Activated T-helper 17 cell treated with anti-CD3 and anti-CD28 coated beads, Interleukin-2, amount 50 U/mL, for 72 hours (primary cell): Measurements from ENCODE around the gene CCNL2. TPM values are rescaled to one million over a fixed set of nuclear protein-coding genes. Genes with fewer than 3 reads are reported as not detected.
A peak's percentile ranks its signal among the peaks of the same experiment; 100 is the strongest.

Source experiments
- ATAC-seq: fragments of 150-1000 bp; cut with Tn5 transposase; replicated peaks from 2 replicates; pipeline ENCODE4 v1.10.0; 2021; ENCODE audit warnings: mild to moderate bottlenecking, moderate library complexity
- H3K27ac Mint-ChIP-seq: one replicate; pipeline ENCODE4 v1.8.0; 2022; ENCODE audit warnings: mixed read lengths
- H3K27me3 Mint-ChIP-seq: one replicate; pipeline ENCODE4 v1.8.0; 2022; ENCODE audit warnings: mixed read lengths
- H3K36me3 Mint-ChIP-seq: one replicate; pipeline ENCODE4 v1.8.0; 2022; ENCODE audit warnings: low read depth, mild to moderate bottlenecking, mixed read lengths
- H3K4me1 Mint-ChIP-seq: one replicate; pipeline ENCODE4 v1.8.0; 2022; ENCODE audit warnings: mixed read lengths
- H3K4me3 Mint-ChIP-seq: one replicate; pipeline ENCODE4 v1.8.0; 2022; ENCODE audit warnings: mild to moderate bottlenecking, mixed read lengths
- H3K9me3 Mint-ChIP-seq: one replicate; pipeline ENCODE4 v1.8.0; 2022; ENCODE audit warnings: mixed read lengths
- total RNA-seq, 2 donors: library from RNA; stranded (reverse); gene quantifications; one replicate each; pipeline ENCODE4 v1.2.3, GENCODE V29; 2022

The CCNL2 gene
- total RNA-seq, 2 donors from 2014 or later: 103 to 107 TPM

GRCh38 chr1:1427106-1427819 lies 28.1 kb upstream of the CCNL2 start:
- H3K36me3 Mint-ChIP-seq: no peaks in the 10 kb centered on the region
- H3K27ac Mint-ChIP-seq: no peak overlapping the region
- no peaks in the 10 kb centered on the region for H3K4me1 Mint-ChIP-seq
- peaks cover 12% of the 10 kb centered on the region for H3K27me3 Mint-ChIP-seq
- H3K4me3 Mint-ChIP-seq: no peak overlapping the region
- ATAC-seq: peak; percentile 29
- no peaks in the 10 kb centered on the region for H3K9me3 Mint-ChIP-seq

DNA sequence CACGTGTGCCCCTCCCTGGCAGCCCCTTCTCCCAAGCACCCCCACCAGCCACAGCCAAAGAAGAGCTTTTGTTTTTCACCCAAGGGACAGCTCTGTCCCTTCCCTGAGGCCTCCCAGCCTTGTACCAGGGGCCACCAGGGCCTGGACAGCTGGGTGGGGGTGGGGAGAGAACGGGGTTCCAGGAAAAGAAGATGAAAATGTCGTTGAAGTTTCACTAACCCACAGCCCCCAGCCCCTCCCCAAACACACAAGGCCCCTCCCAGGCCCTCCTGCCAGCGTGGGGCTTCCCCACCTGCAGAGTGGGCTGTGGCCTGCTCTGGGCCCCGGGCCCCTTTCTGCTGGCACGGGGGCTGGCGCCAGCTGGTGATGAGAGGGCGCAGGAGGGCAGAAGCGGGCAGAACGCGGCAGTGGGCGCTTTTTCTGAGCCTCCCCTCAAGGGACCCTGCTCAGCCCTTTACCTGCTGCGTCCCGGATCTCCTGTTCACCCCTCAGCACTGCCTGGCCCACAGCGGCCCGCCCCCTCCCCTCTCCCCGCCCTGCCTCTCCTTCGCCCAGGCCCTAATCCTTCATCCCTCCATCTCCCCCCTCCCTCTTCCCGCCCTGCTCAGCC lies 27.5 kb upstream of the CCNL2 start:
- no peak overlapping the region for H3K4me3 Mint-ChIP-seq
- no peaks in the 10 kb centered on the region for H3K36me3 Mint-ChIP-seq
- peaks cover 14% of the 10 kb centered on the region for H3K27me3 Mint-ChIP-seq
- H3K27ac Mint-ChIP-seq: no peak overlapping the region
- no peaks in the 10 kb centered on the region for H3K4me1 Mint-ChIP-seq
- peak; percentile 13 for ATAC-seq
- no peaks in the 10 kb centered on the region for H3K9me3 Mint-ChIP-seq

GRCh38 chr1:1425753-1426495 lies 26.8 kb upstream of the CCNL2 start:
- ATAC-seq: no peak
- Mint-ChIP-seq H3K27ac (no peak overlapping the region), H3K4me3 (no peak overlapping the region), H3K36me3 (no peaks in the 10 kb centered on the region), H3K4me1 (no peaks in the 10 kb centered on the region), H3K9me3 (no peaks in the 10 kb centered on the region), H3K27me3 (peaks cover 14% of the 10 kb centered on the region)

- Mint-ChIP-seq H3K4me3 (no peak overlapping the region), H3K9me3 (no peaks in the 10 kb centered on the region), H3K36me3 (no peaks in the 10 kb centered on the region), H3K27ac (no peak overlapping the region), H3K4me1 (no peaks in the 10 kb centered on the region), H3K27me3 (peaks cover 14% of the 10 kb centered on the region)
- ATAC-seq: no peak
These were observed 26.3 kb upstream of the CCNL2 start for GRCh38 chr1:1425426-1425752.

DNA sequence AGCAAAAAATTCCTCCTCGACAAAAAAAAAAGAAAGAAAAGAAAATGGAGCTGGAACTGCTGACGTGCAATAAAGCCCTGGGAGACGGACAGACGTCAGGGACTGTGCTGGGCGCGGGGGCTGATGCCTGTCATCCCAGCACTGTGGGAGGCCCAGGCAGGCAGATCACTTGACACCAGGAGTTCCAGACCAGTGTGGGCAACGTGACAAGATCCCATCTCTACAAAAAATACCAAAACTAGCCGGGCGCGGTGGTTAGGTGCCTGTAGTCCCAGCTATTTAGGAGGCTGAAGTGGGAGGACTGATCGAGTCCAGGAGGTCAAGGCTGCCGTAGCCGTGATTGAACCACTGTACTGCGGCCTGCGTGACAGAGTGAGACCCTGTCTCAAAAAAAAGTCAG lies 25.6 kb upstream of the CCNL2 start:
- H3K36me3 Mint-ChIP-seq: no peaks in the 10 kb centered on the region
- no peak overlapping the region for H3K4me3 Mint-ChIP-seq
- H3K4me1 Mint-ChIP-seq: no peaks in the 10 kb centered on the region
- H3K27ac Mint-ChIP-seq: no peak overlapping the region
- peaks cover 14% of the 10 kb centered on the region for H3K27me3 Mint-ChIP-seq
- no peaks in the 10 kb centered on the region for H3K9me3 Mint-ChIP-seq
- ATAC-seq: no peak

DNA sequence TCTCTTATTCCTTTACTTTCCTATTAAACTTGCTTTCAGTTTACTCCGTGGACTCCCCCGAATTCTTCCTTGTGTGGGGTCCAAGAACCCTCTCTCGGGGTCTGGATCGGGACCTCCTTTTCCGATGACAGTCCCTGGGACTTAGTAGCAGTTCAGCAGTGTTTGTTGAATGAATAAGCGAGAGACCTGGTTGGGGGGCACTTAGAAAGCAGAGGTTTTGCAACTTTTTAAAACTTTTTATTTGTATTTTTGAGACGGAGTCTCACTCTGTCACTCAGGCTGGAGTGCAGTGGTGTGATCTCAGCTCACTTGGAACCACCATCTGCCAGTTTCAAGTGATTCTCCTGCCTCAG lies 24.1 kb upstream of the CCNL2 start:
- H3K27me3 Mint-ChIP-seq: peaks cover 10% of the 10 kb centered on the region
- H3K4me1 Mint-ChIP-seq: no peaks in the 10 kb centered on the region
- H3K36me3 Mint-ChIP-seq: no peaks in the 10 kb centered on the region
- H3K9me3 Mint-ChIP-seq: no peaks in the 10 kb centered on the region
- no peak for ATAC-seq
- no peak overlapping the region for H3K4me3 Mint-ChIP-seq
- H3K27ac Mint-ChIP-seq: no peak overlapping the region

DNA sequence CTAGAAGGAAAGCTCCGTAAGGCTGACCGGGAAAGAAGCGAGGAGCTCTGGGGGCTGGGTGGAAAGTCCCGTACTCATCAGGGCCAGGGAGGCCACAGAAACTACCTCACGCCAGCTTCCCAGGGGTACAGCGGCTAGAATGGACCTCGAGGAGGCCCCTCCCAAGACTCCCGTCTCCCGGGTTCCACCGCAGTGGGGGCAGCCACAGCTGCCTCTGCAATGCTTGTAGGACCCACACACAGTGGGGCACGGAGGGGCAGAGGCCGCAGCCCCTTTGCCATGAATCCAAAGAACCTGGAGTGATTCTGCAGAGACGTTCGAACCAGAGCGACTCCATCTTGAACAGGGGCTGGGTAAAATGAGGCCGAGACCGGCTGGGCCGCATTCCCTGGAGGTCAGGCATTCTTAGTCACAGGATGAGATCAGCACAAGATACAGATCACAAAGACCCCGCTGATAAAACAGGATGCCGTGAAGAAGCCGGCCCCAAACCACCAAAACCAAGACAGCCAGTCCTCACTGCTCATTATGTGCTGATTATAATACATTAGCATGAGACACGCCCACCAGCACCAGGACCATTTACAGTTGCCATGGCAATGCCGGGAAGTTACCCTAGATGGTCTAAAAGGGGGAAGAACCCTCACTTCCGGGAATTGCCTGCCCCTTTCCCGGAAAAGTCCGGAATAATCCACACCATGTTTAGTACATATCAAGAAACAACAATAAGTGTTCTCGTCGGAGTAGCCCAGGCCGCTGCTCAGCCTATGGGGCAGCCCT lies 23.5 kb upstream of the CCNL2 start:
- H3K4me1 Mint-ChIP-seq: peaks cover 4% of the 10 kb centered on the region
- no peaks in the 10 kb centered on the region for H3K9me3 Mint-ChIP-seq
- H3K27ac Mint-ChIP-seq: no peak overlapping the region
- H3K36me3 Mint-ChIP-seq: no peaks in the 10 kb centered on the region
- peaks cover 10% of the 10 kb centered on the region for H3K27me3 Mint-ChIP-seq
- no peak overlapping the region for H3K4me3 Mint-ChIP-seq
- ATAC-seq: peak; percentile 38

DNA sequence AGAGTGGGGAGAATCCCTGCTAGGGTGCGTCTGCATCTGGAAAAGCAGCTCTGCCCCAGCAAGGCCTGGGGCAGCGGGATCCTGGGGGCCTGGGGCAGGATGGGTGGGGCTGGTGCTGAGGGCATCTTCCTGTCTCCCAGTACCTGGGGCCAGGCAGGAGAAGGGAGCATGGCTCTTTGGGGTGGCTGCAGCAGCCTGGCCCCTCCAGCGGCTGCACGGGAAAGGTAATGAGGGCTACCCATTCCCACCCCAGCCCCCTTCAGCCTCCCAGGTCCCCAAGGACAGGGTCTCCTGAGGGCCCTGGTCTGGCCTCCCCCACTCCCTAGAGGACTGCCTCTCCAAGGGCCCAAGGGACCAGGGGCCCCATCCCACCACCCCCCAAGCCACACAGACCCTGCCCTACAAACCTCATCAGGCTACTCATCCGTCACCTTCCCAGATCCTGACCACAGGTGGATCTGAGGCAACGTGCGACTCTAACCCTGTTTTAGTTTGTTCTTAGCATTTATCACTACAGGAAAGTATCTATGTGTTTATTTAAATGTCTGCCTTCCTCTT lies 22.9 kb upstream of the CCNL2 start:
- H3K27ac Mint-ChIP-seq: no peak overlapping the region
- H3K4me3 Mint-ChIP-seq: no peak overlapping the region

GRCh38 chr1:1421147-1421906 lies 22.2 kb upstream of the CCNL2 start, which contains the start of gene ANKRD65:
TSS of gene ANKRD65 (minus strand) at chr1:1421276. CDS start at chr1:1421005, 271 bp downstream.
- Mint-ChIP-seq H3K27me3 (peaks cover 8% of the 10 kb centered on the region), H3K27ac (no peak within 1 kb of the TSS), H3K36me3 (no peaks in the 10 kb centered on the region), H3K4me1 (peaks cover 7% of the 10 kb centered on the region), H3K9me3 (no peaks in the 10 kb centered on the region), H3K4me3 (no peak within 1 kb of the TSS)
- no peak for ATAC-seq

More for the DNA sequence above, 22.9 kb upstream of the CCNL2 start:
- Mint-ChIP-seq H3K4me1 (peaks cover 7% of the 10 kb centered on the region), H3K9me3 (no peaks in the 10 kb centered on the region), H3K27me3 (peaks cover 10% of the 10 kb centered on the region), H3K36me3 (no peaks in the 10 kb centered on the region)
- no peak for ATAC-seq

DNA sequence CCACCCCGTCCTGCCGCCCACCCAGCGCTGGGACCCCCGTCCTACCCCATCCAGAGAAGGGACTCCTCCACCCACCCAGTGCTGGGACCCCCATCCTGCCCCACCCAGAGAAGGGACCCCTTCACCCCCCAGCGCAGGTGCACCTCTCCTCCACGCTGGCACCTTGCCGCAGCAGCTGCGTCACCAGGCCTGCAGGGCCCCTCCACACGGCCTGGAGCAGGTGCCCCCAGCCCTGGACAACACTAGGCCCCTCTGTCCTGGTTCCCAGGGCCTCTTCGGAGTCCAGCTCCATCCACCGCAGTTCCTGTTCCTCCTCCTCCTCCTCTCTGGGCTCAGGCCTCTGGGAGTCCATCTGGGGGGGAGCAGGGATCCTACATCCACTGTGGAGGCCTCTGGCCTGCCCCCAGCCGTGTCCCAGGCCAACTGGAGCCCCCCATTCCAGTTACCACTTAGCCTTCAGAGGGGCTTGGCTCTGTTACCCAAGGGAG lies 21.6 kb upstream of the CCNL2 start:
- no peaks in the 10 kb centered on the region for H3K36me3 Mint-ChIP-seq
- no peak overlapping the region for H3K4me3 Mint-ChIP-seq
- H3K4me1 Mint-ChIP-seq: peaks cover 7% of the 10 kb centered on the region
- peaks cover 7% of the 10 kb centered on the region for H3K27me3 Mint-ChIP-seq
- no peak overlapping the region for H3K27ac Mint-ChIP-seq
- no peak for ATAC-seq
- no peaks in the 10 kb centered on the region for H3K9me3 Mint-ChIP-seq

DNA sequence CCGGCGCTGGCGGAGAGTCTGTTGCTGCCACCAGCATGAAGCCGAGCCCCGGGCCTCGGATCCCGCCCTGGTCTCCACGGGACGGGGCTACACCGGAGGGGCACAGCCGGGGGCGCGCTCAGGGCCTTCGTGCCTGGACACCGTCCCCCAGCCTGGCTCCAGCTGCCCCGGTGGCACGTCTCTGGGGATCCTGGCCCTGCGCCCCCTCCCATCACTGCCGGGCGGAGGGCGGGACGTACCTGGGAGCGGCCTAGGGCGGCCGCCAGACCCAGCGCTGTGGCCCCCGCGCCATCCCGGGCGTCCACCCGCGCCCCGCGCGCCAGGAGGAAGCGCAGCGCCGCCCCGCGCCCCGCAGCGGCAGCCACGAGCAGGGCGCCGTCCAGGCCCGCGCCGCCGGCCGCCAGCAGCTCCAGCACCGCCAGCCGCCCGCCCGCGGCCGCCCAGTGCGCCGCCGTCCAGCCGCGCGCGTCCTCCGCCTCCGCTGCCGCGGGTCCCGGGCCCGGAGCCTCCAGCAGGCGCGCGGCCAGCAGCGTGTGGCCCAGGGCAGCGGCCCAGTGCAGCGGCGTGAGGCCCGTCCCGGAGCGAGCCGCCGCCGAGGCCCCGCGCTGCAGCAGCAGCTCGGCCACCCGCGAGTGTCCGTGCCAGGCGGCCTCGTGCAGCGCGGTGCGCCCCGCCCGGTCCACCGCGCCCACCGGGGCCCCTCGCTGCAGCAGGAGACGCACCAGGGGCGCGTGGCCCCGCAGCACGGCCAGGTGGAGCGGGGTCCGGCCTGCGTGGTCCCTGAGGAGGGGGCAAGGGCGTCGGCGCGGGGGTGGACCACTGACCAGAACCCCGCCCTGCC lies 20.9 kb upstream of the CCNL2 start:
- H3K4me1 Mint-ChIP-seq: peaks cover 7% of the 10 kb centered on the region

DNA sequence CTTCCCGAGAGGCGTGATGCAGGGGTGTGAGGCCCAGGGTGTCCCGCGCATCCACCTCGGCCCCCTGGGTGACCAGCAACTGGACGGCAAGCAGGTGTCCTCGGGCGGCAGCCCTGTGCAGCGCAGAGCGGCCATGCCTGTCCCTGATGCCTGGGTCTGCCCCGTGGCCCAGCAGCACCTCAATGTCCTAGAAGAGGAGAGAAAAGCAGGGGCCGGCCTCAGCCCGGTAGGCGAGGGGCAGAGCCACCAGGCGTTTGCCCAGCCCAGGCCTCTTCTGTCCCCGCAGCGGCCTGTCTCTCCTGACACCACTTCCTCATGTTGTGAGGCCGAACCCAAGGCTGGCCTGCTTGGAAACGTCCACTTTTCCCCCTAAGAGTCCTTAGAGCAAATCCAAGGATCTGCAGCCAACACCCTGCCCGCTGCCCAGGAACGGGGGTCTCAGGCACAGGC lies 20.3 kb upstream of the CCNL2 start:
- no peak for ATAC-seq
- no peak overlapping the region for H3K27ac Mint-ChIP-seq
- H3K9me3 Mint-ChIP-seq: no peaks in the 10 kb centered on the region
- H3K36me3 Mint-ChIP-seq: no peaks in the 10 kb centered on the region
- peaks cover 7% of the 10 kb centered on the region for H3K4me1 Mint-ChIP-seq
- peaks cover 7% of the 10 kb centered on the region for H3K27me3 Mint-ChIP-seq
- H3K4me3 Mint-ChIP-seq: no peak overlapping the region

More for the DNA sequence above, 20.9 kb upstream of the CCNL2 start:
- H3K27me3 Mint-ChIP-seq: peaks cover 7% of the 10 kb centered on the region
- no peaks in the 10 kb centered on the region for H3K9me3 Mint-ChIP-seq
- ATAC-seq: peak; percentile 28
- no peak overlapping the region for H3K4me3 Mint-ChIP-seq
- no peaks in the 10 kb centered on the region for H3K36me3 Mint-ChIP-seq
- H3K27ac Mint-ChIP-seq: no peak overlapping the region
